GM12878 (cell line): ENCODE measurements around the gene SEMA3B. TPM values are rescaled to one million over a fixed set of nuclear protein-coding genes. Genes with fewer than 3 reads are reported as not detected.
A peak's percentile ranks its signal among the peaks of the same experiment; 100 is the strongest.

Source experiments
- BACH1 ChIP-seq: fragments of 450-650 bp; IDR thresholded peaks from 2 replicates; pipeline ENCODE4 v1.6.1; 2017; ENCODE audit warnings: mild to moderate bottlenecking, borderline replicate concordance
- BCL3 ChIP-seq: IDR thresholded peaks from 2 replicates; pipeline ENCODE4 v1.6.1; 2011; ENCODE audit warnings: borderline replicate concordance, low read depth, mild to moderate bottlenecking, moderate library complexity, low read length; ENCODE audit not compliant: insufficient read depth, poor library complexity, severe bottlenecking
- BHLHE40 ChIP-seq, 2 experiments: fragments of 450-650 bp in 1 of 2; IDR thresholded peaks; 2 replicates each; pipeline ENCODE4 v1.6.1; 2011 to 2017; ENCODE audit warnings: low read depth in 2 of 2, borderline replicate concordance in 1 of 2, improper control_type of control experiment in 1 of 2, low read length in 1 of 2, mild to moderate bottlenecking in 1 of 2
- CHD4 ChIP-seq: fragments of 200-600 bp; sonication (generic); IDR thresholded peaks from 2 replicates; pipeline ENCODE4 v1.6.1; 2016; ENCODE audit warnings: mild to moderate bottlenecking
- CTCF ChIP-seq, 3 experiments: IDR thresholded peaks in 2 of 3; conservative IDR thresholded peaks in 1 of 3; 2 replicates each; pipeline ENCODE4 v1.5.1; 2011; ENCODE audit warnings: low read depth in 3 of 3, low read length in 3 of 3, mild to moderate bottlenecking in 3 of 3, control low read depth in 2 of 3, moderate library complexity in 2 of 3, inconsistent platforms in 1 of 3, mixed read lengths in 1 of 3; ENCODE audit not compliant: control insufficient read depth in 2 of 3, insufficient read depth in 1 of 3; ENCODE audit errors: extremely low read depth in 1 of 3
- CUX1 ChIP-seq: IDR thresholded peaks from 2 replicates; pipeline ENCODE4 v1.6.1; 2012; ENCODE audit warnings: improper control_type of control experiment, low read depth, low read length; ENCODE audit not compliant: insufficient replicate concordance
- HDAC6 ChIP-seq: fragments of 200-600 bp; sonication (generic); IDR thresholded peaks from one replicate; pipeline ENCODE4 v1.8.0; 2017; ENCODE audit warnings: antibody characterized with exemption; ENCODE audit not compliant: unreplicated experiment
- KAT2A ChIP-seq: conservative IDR thresholded peaks from 2 replicates; pipeline ENCODE4 v1.6.1; 2011; ENCODE audit warnings: low read depth, low read length; ENCODE audit not compliant: control insufficient read depth
- MEF2B ChIP-seq: fragments of 450-650 bp; IDR thresholded peaks from 2 replicates; pipeline ENCODE4 v1.6.1; 2018; ENCODE audit warnings: mild to moderate bottlenecking, moderate library complexity; ENCODE audit not compliant: partially characterized antibody, poor library complexity, severe bottlenecking
- MYB ChIP-seq: fragments of 150-350 bp; IDR thresholded peaks from 2 replicates; pipeline ENCODE4 v1.6.1; 2014; ENCODE audit warnings: mild to moderate bottlenecking, low read depth, low read length, borderline replicate concordance
- RFX5 ChIP-seq: IDR thresholded peaks from 2 replicates; pipeline ENCODE4 v1.6.1; 2011; ENCODE audit warnings: low read depth, low read length, improper control_type of control experiment
- SREBF2 ChIP-seq: IDR thresholded peaks from 2 replicates; pipeline ENCODE4 v1.6.1; 2012; ENCODE audit warnings: mild to moderate bottlenecking, low read length
- STAT3 ChIP-seq: IDR thresholded peaks from 2 replicates; pipeline ENCODE4 v1.6.1; 2011; ENCODE audit warnings: low read depth, low read length, improper control_type of control experiment
- SUPT20H ChIP-seq: IDR thresholded peaks from 2 replicates; pipeline ENCODE4 v1.6.1; 2011; ENCODE audit warnings: low read depth, mild to moderate bottlenecking, low read length, moderate library complexity, borderline replicate concordance; ENCODE audit not compliant: control insufficient read depth
- TBL1XR1 ChIP-seq: IDR thresholded peaks from 2 replicates; pipeline ENCODE4 v1.6.1; 2012; ENCODE audit warnings: low read depth, low read length, improper control_type of control experiment
- WRNIP1 ChIP-seq: IDR thresholded peaks from 2 replicates; pipeline ENCODE4 v1.6.1; 2011; ENCODE audit warnings: low read depth, low read length, improper control_type of control experiment, borderline replicate concordance
- ZNF274 ChIP-seq: IDR thresholded peaks from one replicate; pipeline ENCODE4 v1.8.0; 2011; ENCODE audit not compliant: insufficient read length, insufficient read depth
- polyA plus RNA-seq, 11 experiments: library from polyadenylated mRNA; depleted of rRNA in 4 of 11; unstranded in 6 of 11; stranded (reverse) in 5 of 11; fragments of >200 nt; fragmentation: Nextera tagmentation in 4 of 11; fragmentation: Illumina TruSeq in 1 of 11; extraction: Ambion mirVana in 4 of 11; extraction: Trizol in 1 of 11; gene quantifications; 1 replicate in 1 of 11; 2 replicates in 10 of 11; pipeline versions ENCODE4 v1.2.1 to v1.2.3, GENCODE V29; 2011 to 2016; ENCODE audit warnings: inconsistent platforms in 2 of 11, missing spikeins in 2 of 11, low read depth in 1 of 11
- total RNA-seq, 4 experiments: library from RNA; depleted of rRNA in 3 of 4; stranded (reverse); fragments of >200 nt in 3 of 4; fragmentation: Illumina TruSeq in 1 of 4; extraction: Trizol in 1 of 4; gene quantifications; 2 replicates each; pipeline versions ENCODE4 v1.2.1 to v1.2.3, GENCODE V29; 2013 to 2021

SEMA3B gene
- total and polyA plus RNA-seq, 10 of the 15 experiments (the other 5 are each of a cell fraction or from before 2014, with no cell fraction given): 0.06 to 0.59 (median 0.14) TPM; not detected in 2

- TF ChIP-seq STAT3 (no peak), BHLHE40 (IDR thresholded peaks at IDR 0.05; ENCODE audit: borderline replicate concordance in 1 of 2, low read depth in 2 of 2, low read length in 1 of 2) (peak; percentile 97 to 99), MYB (no peak), BCL3 (no peak), TBL1XR1 (no peak), ZNF274 (no peak), KAT2A (no peak), CUX1 (no peak), RFX5 (no peak), SREBF2 (no peak), MEF2B (no peak), HDAC6 (no peak), SUPT20H (no peak), CTCF (IDR thresholded peaks at IDR 0.05 in 2 of 3, conservative IDR thresholded peaks at IDR 0.05 in 1 of 3; ENCODE audit: control insufficient read depth in 2 of 3, extremely low read depth in 1 of 3, insufficient read depth in 1 of 3, low read depth in 3 of 3, low read length in 3 of 3) (peak; percentile 32 to 68 (median 35); a peak in 5 of 6 replicates), BACH1 (peak; percentile 61; the same call in 1 of the 2 replicates), WRNIP1 (no peak), CHD4 (no peak)
Measured at GRCh38 chr3:50321336-50322114, 52.6 kb downstream of the SEMA3B start (continued).
